Panc1 (cell line): ENCODE data around the gene OFD1.

ENCODE experiments used
- POLR2AphosphoS5 ChIP-seq: IDR thresholded peaks from 2 replicates; pipeline ENCODE4 v1.6.1; 2012; ENCODE audit warnings: mild to moderate bottlenecking, low read depth, low read length, moderate library complexity
- SIN3A ChIP-seq: IDR thresholded peaks from 2 replicates; pipeline ENCODE4 v1.6.1; 2012; ENCODE audit warnings: low read depth, mild to moderate bottlenecking, low read length, moderate library complexity, borderline replicate concordance; ENCODE audit not compliant: insufficient read depth
- TCF7L2 ChIP-seq: IDR thresholded peaks from 2 replicates; pipeline ENCODE4 v1.6.1; 2011; ENCODE audit warnings: mild to moderate bottlenecking, low read depth, low read length, inconsistent platforms
- TF ChIP-seq, protein P1 (sequence below): fragments of 450-650 bp; IDR thresholded peaks from 2 replicates; pipeline ENCODE4 v1.5.1; 2017; ENCODE audit warnings: mild to moderate bottlenecking
- TF ChIP-seq, protein P2 (sequence below), 2 experiments: IDR thresholded peaks; 2 replicates each; pipeline ENCODE4 v1.6.1; 2011 to 2012; ENCODE audit warnings: low read depth in 2 of 2, control low read depth in 1 of 2, low read length in 1 of 2, mild to moderate bottlenecking in 1 of 2, moderate library complexity in 1 of 2; ENCODE audit not compliant: insufficient read depth in 1 of 2

- TF ChIP-seq, protein P1, sequence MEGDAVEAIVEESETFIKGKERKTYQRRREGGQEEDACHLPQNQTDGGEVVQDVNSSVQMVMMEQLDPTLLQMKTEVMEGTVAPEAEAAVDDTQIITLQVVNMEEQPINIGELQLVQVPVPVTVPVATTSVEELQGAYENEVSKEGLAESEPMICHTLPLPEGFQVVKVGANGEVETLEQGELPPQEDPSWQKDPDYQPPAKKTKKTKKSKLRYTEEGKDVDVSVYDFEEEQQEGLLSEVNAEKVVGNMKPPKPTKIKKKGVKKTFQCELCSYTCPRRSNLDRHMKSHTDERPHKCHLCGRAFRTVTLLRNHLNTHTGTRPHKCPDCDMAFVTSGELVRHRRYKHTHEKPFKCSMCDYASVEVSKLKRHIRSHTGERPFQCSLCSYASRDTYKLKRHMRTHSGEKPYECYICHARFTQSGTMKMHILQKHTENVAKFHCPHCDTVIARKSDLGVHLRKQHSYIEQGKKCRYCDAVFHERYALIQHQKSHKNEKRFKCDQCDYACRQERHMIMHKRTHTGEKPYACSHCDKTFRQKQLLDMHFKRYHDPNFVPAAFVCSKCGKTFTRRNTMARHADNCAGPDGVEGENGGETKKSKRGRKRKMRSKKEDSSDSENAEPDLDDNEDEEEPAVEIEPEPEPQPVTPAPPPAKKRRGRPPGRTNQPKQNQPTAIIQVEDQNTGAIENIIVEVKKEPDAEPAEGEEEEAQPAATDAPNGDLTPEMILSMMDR = no peak
- TF ChIP-seq, protein P2, sequence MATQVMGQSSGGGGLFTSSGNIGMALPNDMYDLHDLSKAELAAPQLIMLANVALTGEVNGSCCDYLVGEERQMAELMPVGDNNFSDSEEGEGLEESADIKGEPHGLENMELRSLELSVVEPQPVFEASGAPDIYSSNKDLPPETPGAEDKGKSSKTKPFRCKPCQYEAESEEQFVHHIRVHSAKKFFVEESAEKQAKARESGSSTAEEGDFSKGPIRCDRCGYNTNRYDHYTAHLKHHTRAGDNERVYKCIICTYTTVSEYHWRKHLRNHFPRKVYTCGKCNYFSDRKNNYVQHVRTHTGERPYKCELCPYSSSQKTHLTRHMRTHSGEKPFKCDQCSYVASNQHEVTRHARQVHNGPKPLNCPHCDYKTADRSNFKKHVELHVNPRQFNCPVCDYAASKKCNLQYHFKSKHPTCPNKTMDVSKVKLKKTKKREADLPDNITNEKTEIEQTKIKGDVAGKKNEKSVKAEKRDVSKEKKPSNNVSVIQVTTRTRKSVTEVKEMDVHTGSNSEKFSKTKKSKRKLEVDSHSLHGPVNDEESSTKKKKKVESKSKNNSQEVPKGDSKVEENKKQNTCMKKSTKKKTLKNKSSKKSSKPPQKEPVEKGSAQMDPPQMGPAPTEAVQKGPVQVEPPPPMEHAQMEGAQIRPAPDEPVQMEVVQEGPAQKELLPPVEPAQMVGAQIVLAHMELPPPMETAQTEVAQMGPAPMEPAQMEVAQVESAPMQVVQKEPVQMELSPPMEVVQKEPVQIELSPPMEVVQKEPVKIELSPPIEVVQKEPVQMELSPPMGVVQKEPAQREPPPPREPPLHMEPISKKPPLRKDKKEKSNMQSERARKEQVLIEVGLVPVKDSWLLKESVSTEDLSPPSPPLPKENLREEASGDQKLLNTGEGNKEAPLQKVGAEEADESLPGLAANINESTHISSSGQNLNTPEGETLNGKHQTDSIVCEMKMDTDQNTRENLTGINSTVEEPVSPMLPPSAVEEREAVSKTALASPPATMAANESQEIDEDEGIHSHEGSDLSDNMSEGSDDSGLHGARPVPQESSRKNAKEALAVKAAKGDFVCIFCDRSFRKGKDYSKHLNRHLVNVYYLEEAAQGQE (IDR thresholded peaks at IDR 0.05; ENCODE audit: insufficient read depth in 1 of 2, low read depth in 2 of 2, low read length in 1 of 2) = no peak
- TF ChIP-seq POLR2AphosphoS5 = no peak
- no peak for TF ChIP-seq TCF7L2
- no peak for TF ChIP-seq SIN3A
Measured at GRCh38 chrX:13775837-13776236, 41.3 kb downstream of the OFD1 start.
